Colonic mucosa (tissue), 4 donors: ENCODE measurements around the gene SIM1. TPM values are rescaled to one million over a fixed set of nuclear protein-coding genes. Genes with fewer than 3 reads are reported as not detected.
A peak's percentile ranks its signal among the peaks of the same experiment; 100 is the strongest.

Experiments
- DNase-seq: peaks from one replicate; pipeline ENCODE4 v3.0.0-alpha.2; 2020
- H3K27ac ChIP-seq: fragments of 200-600 bp; one replicate; pipeline ENCODE4 v1.8.0; 2021
- H3K27me3 ChIP-seq: fragments of 200-600 bp; one replicate; pipeline ENCODE4 v1.8.0; 2021
- H3K36me3 ChIP-seq: fragments of 200-600 bp; one replicate; pipeline ENCODE4 v1.8.0; 2021
- H3K4me1 ChIP-seq: fragments of 200-600 bp; one replicate; pipeline ENCODE4 v1.8.0; 2021; ENCODE audit warnings: mild to moderate bottlenecking
- H3K4me3 ChIP-seq: fragments of 200-600 bp; one replicate; pipeline ENCODE4 v1.8.0; 2021
- H3K9ac ChIP-seq, 2 donors: one replicate each; pipeline ENCODE4 v1.7.0; 2013; ENCODE audit warnings: control low read depth in 2 of 2, low read depth in 2 of 2, low read length in 2 of 2
- H3K9me3 ChIP-seq: fragments of 200-600 bp; one replicate; pipeline ENCODE4 v1.8.0; 2021
- intact Hi-C: fragments of 100-400 bp; cut with DNase I; formaldehyde crosslinking; loops from one replicate; pipeline ENCODE4 v1.14.1; 2022
- total RNA-seq, 2 donors: library from RNA; stranded (reverse); fragmentation: NEBNext Ultra II Directional in 1 of 2; extraction: Animal tissue kit (Norgen Biotek cat#: 25700) in 1 of 2; gene quantifications; one replicate each; pipeline ENCODE4 v1.2.1, GENCODE V29; 2021
- TF ChIP-seq, protein P1 (sequence below): fragments of 200-600 bp; IDR thresholded peaks from one replicate; pipeline ENCODE4 v1.8.0; 2022; ENCODE audit warnings: antibody characterized with exemption, mild to moderate bottlenecking
- donor health status: healthy.
- donor health status: DM: no; HTN: no; CAD: no.
- donor health status: DM: no; HTN: no; CAD: no.

Gene SIM1
- total RNA-seq, 2 donors from 2014 or later, result 0.16 TPM; not detected in 1

DNA sequence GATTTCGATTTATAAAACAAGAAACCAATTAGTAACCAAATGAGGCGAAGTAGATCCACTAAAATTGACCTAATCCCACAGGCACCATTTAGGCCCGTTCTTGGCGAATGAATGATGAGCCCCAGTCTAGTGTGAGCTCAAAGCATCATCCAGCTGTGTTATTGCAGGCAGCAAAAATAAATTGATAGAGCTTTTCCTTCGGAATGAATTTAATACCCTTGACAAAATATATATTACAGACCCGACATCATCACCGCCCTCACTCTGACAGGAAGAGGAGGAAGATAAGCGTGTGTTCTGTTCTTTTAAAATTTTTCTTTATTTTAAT lies 7.8 kb downstream of the SIM1 start:
- no peak for DNase-seq
- H3K27ac ChIP-seq, result no peak overlapping the region
- no peaks in the 10 kb centered on the region for H3K9me3 ChIP-seq
- no peak overlapping the region for H3K9ac ChIP-seq
- no peaks in the 10 kb centered on the region for H3K36me3 ChIP-seq
- intact Hi-C loops, result no loop called here
- peaks cover 91% of the 10 kb centered on the region for H3K27me3 ChIP-seq
- TF ChIP-seq, protein P1, sequence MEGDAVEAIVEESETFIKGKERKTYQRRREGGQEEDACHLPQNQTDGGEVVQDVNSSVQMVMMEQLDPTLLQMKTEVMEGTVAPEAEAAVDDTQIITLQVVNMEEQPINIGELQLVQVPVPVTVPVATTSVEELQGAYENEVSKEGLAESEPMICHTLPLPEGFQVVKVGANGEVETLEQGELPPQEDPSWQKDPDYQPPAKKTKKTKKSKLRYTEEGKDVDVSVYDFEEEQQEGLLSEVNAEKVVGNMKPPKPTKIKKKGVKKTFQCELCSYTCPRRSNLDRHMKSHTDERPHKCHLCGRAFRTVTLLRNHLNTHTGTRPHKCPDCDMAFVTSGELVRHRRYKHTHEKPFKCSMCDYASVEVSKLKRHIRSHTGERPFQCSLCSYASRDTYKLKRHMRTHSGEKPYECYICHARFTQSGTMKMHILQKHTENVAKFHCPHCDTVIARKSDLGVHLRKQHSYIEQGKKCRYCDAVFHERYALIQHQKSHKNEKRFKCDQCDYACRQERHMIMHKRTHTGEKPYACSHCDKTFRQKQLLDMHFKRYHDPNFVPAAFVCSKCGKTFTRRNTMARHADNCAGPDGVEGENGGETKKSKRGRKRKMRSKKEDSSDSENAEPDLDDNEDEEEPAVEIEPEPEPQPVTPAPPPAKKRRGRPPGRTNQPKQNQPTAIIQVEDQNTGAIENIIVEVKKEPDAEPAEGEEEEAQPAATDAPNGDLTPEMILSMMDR, result no peak
- no peak overlapping the region for H3K4me3 ChIP-seq
- H3K4me1 ChIP-seq, result no peaks in the 10 kb centered on the region

DNA sequence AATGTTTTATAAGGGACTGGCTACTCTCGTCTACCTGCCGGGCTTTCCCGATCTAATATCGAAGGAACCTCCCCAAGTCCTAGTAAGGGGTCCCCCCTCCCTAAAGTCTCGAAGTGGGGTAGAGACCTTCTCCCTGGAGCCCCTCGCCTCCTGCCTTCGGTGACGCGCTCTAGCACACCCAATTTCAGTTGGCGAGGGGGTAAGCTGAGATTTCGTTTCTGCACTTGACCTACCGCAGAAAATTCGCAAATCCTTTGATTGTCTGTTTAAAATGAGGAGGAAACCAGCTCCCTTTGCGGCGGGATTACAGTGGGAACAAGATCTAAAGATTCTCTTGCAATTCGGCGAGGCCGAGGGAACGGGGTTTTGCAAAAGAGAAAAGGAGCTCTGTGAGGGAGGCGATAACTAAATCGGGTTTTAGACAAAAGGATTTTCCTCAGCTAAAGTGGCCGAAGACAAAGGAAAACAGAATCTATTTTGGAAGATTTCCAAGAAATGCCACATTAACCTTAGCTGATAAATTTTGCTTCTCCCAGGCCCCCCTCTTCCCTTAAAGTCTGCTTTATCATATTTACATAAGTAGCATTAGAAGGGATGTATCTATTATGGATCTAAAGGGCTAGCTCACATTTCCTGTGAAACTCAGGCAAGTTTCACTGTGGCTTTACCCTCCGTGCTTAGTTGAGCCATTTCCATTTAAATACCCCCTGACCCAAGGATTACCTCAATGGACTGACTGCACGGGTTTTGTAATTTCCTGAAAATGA lies 8.4 kb downstream of the SIM1 start:
- H3K36me3 ChIP-seq, result no peaks in the 10 kb centered on the region
- H3K4me1 ChIP-seq, result no peaks in the 10 kb centered on the region
- DNase-seq, result no peak
- intact Hi-C loops, result no loop called here
- H3K4me3 ChIP-seq, result peak overlapping the region; percentile 6
- no peak overlapping the region for H3K9ac ChIP-seq
- H3K27me3 ChIP-seq, result peaks cover 85% of the 10 kb centered on the region
- TF ChIP-seq, protein P1, result no peak
- H3K27ac ChIP-seq, result no peak overlapping the region
- H3K9me3 ChIP-seq, result no peaks in the 10 kb centered on the region

DNA sequence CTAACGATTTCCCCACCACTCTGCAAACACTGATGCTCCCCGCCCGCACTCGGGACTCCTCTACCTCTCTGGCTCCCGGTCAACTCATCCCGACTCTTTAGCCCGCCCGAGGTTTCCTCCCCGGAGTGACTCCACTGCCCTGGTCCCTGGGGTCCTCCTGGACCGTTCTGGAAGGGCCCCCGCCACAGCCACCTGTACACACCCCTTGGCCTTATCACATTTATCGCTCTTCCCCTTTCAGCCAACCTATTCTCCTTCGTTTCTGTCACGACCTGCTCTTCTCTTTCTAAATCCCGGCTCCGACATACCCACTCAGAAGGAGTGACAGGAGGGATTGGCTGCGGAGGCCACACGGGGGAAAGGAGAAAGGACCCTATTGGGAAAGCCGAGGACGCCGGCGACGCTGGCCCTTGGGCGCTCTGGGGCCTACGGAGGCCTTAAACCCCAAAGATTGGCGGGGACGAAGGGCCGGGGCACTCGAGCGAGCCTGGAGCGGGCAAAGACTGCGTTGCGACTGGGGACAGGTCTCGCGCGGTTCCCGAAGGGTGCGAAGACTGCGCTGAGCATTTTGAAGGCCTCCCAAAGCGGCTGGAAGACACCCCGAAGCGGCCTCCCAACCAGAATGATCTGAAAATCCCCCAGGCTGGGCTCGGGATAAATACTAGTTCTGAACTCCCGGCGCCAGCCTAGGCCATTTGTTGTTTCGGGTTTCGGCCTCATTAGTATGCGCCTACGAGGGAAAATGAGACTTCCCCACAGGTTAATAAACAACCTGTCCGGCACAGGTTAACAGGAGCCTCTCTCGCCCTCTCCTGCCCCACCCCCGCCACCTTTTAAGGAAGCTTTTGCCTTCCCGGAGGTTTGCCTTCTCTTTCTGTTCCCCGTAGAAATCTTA lies 9.2 kb downstream of the SIM1 start:
- Histone ChIP-seq H3K36me3 (no peaks in the 10 kb centered on the region), H3K27me3 (peaks cover 77% of the 10 kb centered on the region), H3K4me3 (peak overlapping the region; percentile 8), H3K4me1 (no peaks in the 10 kb centered on the region), H3K9me3 (no peaks in the 10 kb centered on the region), H3K27ac (no peak overlapping the region), H3K9ac (no peak overlapping the region)
- intact Hi-C loops, result no loop called here
- TF ChIP-seq, protein P1, result no peak
- DNase-seq, result peak; percentile 66

DNA sequence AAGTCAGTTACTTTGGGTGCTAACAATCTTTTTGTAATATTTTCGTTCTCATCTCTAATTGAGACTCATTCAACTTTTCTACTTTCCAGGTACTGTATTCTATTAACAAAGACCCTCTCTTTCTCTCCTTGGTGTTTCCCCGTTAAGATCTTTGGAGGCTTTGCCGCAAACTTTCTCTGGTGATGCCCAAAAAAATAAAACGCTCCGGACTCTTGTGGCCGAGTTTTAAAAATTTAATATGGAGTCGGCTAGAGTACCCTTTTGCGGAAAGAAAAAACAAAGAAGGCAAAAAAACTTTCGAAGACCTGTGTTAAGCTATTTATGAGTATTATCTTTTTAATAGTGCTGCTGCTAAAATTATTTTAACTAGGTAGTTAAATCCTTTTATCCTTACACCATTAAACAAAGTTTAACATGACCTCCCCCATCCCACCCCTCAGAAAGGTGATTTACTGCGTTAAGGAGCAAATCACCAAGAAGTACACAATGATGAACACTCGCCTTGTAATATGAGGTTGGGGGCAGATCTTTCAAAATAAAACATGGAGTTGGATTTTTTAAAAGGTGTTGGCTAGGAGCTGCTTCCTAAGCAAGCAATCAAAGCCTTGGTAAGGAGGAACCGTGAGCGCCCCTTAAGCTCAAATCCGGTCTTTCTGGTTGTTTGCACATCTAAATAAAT lies 10.0 kb downstream of the SIM1 start:
- H3K27ac ChIP-seq, result no peak overlapping the region
- TF ChIP-seq, protein P1, result no peak
- H3K9ac ChIP-seq, result no peak overlapping the region
- no peak for DNase-seq
- no peaks in the 10 kb centered on the region for H3K36me3 ChIP-seq
- peaks cover 74% of the 10 kb centered on the region for H3K27me3 ChIP-seq
- H3K4me3 ChIP-seq, result no peak overlapping the region
- no peaks in the 10 kb centered on the region for H3K9me3 ChIP-seq
- intact Hi-C loops, result no loop called here
- H3K4me1 ChIP-seq, result no peaks in the 10 kb centered on the region

DNA sequence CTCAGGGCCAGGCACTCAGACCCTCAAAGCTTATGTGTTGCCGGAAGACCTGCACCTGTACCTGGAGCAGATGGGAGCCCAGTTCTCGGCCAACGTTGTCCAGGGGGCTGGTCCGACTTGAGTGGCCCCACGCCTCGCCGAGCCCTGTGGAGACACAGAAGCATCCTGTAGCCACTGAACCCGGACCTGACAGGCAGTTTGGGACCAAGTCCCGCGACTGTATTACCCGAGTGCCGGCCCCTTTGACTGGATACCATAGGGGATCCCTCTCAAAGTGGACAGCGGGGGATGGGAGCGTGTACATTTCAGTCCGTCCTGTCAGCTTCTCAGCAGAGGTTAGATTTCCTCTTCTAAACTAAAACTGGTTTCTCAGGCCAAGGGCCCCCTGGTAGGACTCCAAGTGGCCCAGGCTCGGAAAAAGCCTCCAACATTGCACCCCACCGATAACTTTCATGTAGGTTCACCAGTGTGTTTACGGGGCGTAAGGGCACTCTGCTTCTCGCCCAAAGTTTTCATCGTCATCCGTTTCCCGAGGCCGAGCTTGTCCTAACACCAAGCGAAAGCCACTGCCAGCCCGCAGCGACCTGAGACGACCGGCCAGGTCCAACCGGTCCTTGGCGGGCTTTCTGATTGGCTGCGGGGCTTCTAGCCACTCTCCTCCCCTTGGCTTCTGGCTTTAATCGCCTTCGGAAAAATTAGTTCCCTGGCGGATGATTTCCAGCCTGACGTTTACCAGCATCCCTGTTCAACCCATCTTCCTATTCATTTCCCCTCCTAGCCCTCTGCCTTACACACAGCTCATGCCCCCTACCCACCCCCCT lies 10.8 kb downstream of the SIM1 start:
- H3K4me1 ChIP-seq, result no peaks in the 10 kb centered on the region
- peaks cover 74% of the 10 kb centered on the region for H3K27me3 ChIP-seq
- intact Hi-C loops, result no loop called here
- no peaks in the 10 kb centered on the region for H3K9me3 ChIP-seq
- DNase-seq, result no peak
- H3K4me3 ChIP-seq, result no peak overlapping the region
- H3K9ac ChIP-seq, result no peak overlapping the region
- H3K27ac ChIP-seq, result no peak overlapping the region
- no peaks in the 10 kb centered on the region for H3K36me3 ChIP-seq
- TF ChIP-seq, protein P1, result no peak
